IPS-18a (cell line): ENCODE data around the gene OPN5.
"Not testable (repeated sequence)": the region's sequence is repeated elsewhere in the genome, so short reads cannot be mapped to it uniquely, and the experiment has no call there.

Source experiments
- H3K27ac ChIP-seq: one replicate; pipeline ENCODE4 v1.5.1; 2013; ENCODE audit warnings: low read length
- H3K27me3 ChIP-seq: one replicate; pipeline ENCODE4 v1.6.1; 2013; ENCODE audit warnings: mild to moderate bottlenecking, low read length; ENCODE audit not compliant: control insufficient read depth, insufficient read depth
- H3K36me3 ChIP-seq: one replicate; pipeline ENCODE4 v1.6.1; 2013; ENCODE audit warnings: low read depth, low read length; ENCODE audit not compliant: control insufficient read depth
- H3K4me1 ChIP-seq: one replicate; pipeline ENCODE4 v1.6.1; 2013; ENCODE audit warnings: low read depth, low read length; ENCODE audit not compliant: control insufficient read depth
- H3K4me3 ChIP-seq: one replicate; pipeline ENCODE4 v1.5.1; 2013; ENCODE audit warnings: low read length
- H3K9ac ChIP-seq: one replicate; pipeline ENCODE4 v1.6.1; 2013; ENCODE audit warnings: mild to moderate bottlenecking, low read length, moderate library complexity
- H3K9me3 ChIP-seq: one replicate; pipeline ENCODE4 v1.6.1; 2013; ENCODE audit warnings: low read depth, low read length; ENCODE audit not compliant: control insufficient read depth

OPN5 gene

GRCh38 chr6:47781732-47782131, at the start of gene OPN5:
Gene OPN5 (plus strand): TSS chr6:47782032. CDS start chr6:47782067, 35 bp downstream.
- Histone ChIP-seq H3K9me3 (no peaks in the 10 kb centered on the region), H3K4me3 (no peak within 1 kb of the TSS), H3K4me1 (peaks cover 4% of the 10 kb centered on the region), H3K9ac (no peak within 1 kb of the TSS), H3K36me3 (no peaks in the 10 kb centered on the region), H3K27ac (no peak within 1 kb of the TSS), H3K27me3 (no peaks in the 10 kb centered on the region)

GRCh38 chr6:47733879-47734558, 47.8 kb upstream of the OPN5 start:
- no peak overlapping the region for H3K4me3 ChIP-seq
- peaks cover 32% of the 10 kb centered on the region for H3K4me1 ChIP-seq
- no peaks in the 10 kb centered on the region for H3K36me3 ChIP-seq
- H3K9me3 ChIP-seq, result no peaks in the 10 kb centered on the region
- H3K27me3 ChIP-seq, result no peaks in the 10 kb centered on the region
- no peak overlapping the region for H3K27ac ChIP-seq
- H3K9ac ChIP-seq, result no peak overlapping the region

GRCh38 chr6:47734831-47735481, 46.9 kb upstream of the OPN5 start:
- Histone ChIP-seq H3K9ac (no peak overlapping the region), H3K9me3 (no peaks in the 10 kb centered on the region), H3K27me3 (no peaks in the 10 kb centered on the region), H3K27ac (no peak overlapping the region), H3K4me1 (peaks cover 32% of the 10 kb centered on the region), H3K36me3 (no peaks in the 10 kb centered on the region), H3K4me3 (peak overlapping the region; percentile 25)

GRCh38 chr6:47736083-47736700, 45.6 kb upstream of the OPN5 start:
- no peaks in the 10 kb centered on the region for H3K36me3 ChIP-seq
- no peak overlapping the region for H3K9ac ChIP-seq
- peaks cover 37% of the 10 kb centered on the region for H3K4me1 ChIP-seq
- H3K27me3 ChIP-seq, result no peaks in the 10 kb centered on the region
- H3K4me3 ChIP-seq, result no peak overlapping the region
- H3K9me3 ChIP-seq, result no peaks in the 10 kb centered on the region
- no peak overlapping the region for H3K27ac ChIP-seq

GRCh38 chr6:47737406-47737805, 44.4 kb upstream of the OPN5 start:
- H3K27me3 ChIP-seq, result no peaks in the 10 kb centered on the region
- H3K27ac ChIP-seq, result no peak overlapping the region
- H3K36me3 ChIP-seq, result no peaks in the 10 kb centered on the region
- no peaks in the 10 kb centered on the region for H3K9me3 ChIP-seq
- H3K4me1 ChIP-seq, result peaks cover 37% of the 10 kb centered on the region
- H3K4me3 ChIP-seq, result no peak overlapping the region
- H3K9ac ChIP-seq, result no peak overlapping the region

GRCh38 chr6:47740714-47741113, 41.1 kb upstream of the OPN5 start:
- no peaks in the 10 kb centered on the region for H3K9me3 ChIP-seq
- no peak overlapping the region for H3K4me3 ChIP-seq
- no peaks in the 10 kb centered on the region for H3K27me3 ChIP-seq
- peaks cover 13% of the 10 kb centered on the region for H3K4me1 ChIP-seq
- no peak overlapping the region for H3K9ac ChIP-seq
- H3K36me3 ChIP-seq, result no peaks in the 10 kb centered on the region
- H3K27ac ChIP-seq, result no peak overlapping the region

- no peak overlapping the region for H3K27ac ChIP-seq
- H3K9ac ChIP-seq, result no peak overlapping the region
- H3K36me3 ChIP-seq, result no peaks in the 10 kb centered on the region
- no peak overlapping the region for H3K4me3 ChIP-seq
- no peaks in the 10 kb centered on the region for H3K9me3 ChIP-seq
- H3K4me1 ChIP-seq, result peaks cover 5% of the 10 kb centered on the region
- H3K27me3 ChIP-seq, result no peaks in the 10 kb centered on the region
Measured at GRCh38 chr6:47741807-47742206, 40.0 kb upstream of the OPN5 start.

- no peak overlapping the region for H3K4me3 ChIP-seq
- no peak overlapping the region for H3K27ac ChIP-seq
- H3K36me3 ChIP-seq, result no peaks in the 10 kb centered on the region
- H3K27me3 ChIP-seq, result no peaks in the 10 kb centered on the region
- H3K9ac ChIP-seq, result no peak overlapping the region
- H3K9me3 ChIP-seq, result no peaks in the 10 kb centered on the region
- H3K4me1 ChIP-seq, result peaks cover 5% of the 10 kb centered on the region
Measured at GRCh38 chr6:47743744-47744143, 38.1 kb upstream of the OPN5 start.

GRCh38 chr6:47745269-47745668, 36.6 kb upstream of the OPN5 start:
- H3K4me3 ChIP-seq, H3K9me3 ChIP-seq, H3K9ac ChIP-seq, H3K27me3 ChIP-seq, H3K27ac ChIP-seq, H3K36me3 ChIP-seq, H3K4me1 ChIP-seq: not testable (repeated sequence)

GRCh38 chr6:47749757-47750156, 32.1 kb upstream of the OPN5 start:
- no peaks in the 10 kb centered on the region for H3K36me3 ChIP-seq
- H3K9me3 ChIP-seq, result no peaks in the 10 kb centered on the region
- no peak overlapping the region for H3K9ac ChIP-seq
- no peak overlapping the region for H3K27ac ChIP-seq
- H3K27me3 ChIP-seq, result no peaks in the 10 kb centered on the region
- H3K4me1 ChIP-seq, result no peaks in the 10 kb centered on the region
- H3K4me3 ChIP-seq, result no peak overlapping the region

GRCh38 chr6:47752801-47753200, 29.0 kb upstream of the OPN5 start:
- H3K27ac ChIP-seq, result no peak overlapping the region
- H3K4me3 ChIP-seq, result no peak overlapping the region
- H3K36me3 ChIP-seq, result no peaks in the 10 kb centered on the region
- H3K9ac ChIP-seq, result no peak overlapping the region
- no peaks in the 10 kb centered on the region for H3K4me1 ChIP-seq
- no peaks in the 10 kb centered on the region for H3K27me3 ChIP-seq
- no peaks in the 10 kb centered on the region for H3K9me3 ChIP-seq

- no peak overlapping the region for H3K27ac ChIP-seq
- no peaks in the 10 kb centered on the region for H3K4me1 ChIP-seq
- H3K9ac ChIP-seq, result no peak overlapping the region
- no peaks in the 10 kb centered on the region for H3K27me3 ChIP-seq
- H3K4me3 ChIP-seq, result no peak overlapping the region
- no peaks in the 10 kb centered on the region for H3K36me3 ChIP-seq
- no peaks in the 10 kb centered on the region for H3K9me3 ChIP-seq
Measured at GRCh38 chr6:47759364-47759763, 22.5 kb upstream of the OPN5 start.
